H4 (cell line): ENCODE data around the gene CCDC73. TPM values are rescaled to one million over a fixed set of nuclear protein-coding genes. Genes with fewer than 3 reads are reported as not detected.
"Not testable (repeated sequence)": the region's sequence is repeated elsewhere in the genome, so short reads cannot be mapped to it uniquely, and the experiment has no call there.

Experiments used
- DNase-seq: peaks from one replicate; pipeline ENCODE4 v3.0.0-alpha.2; 2015; ENCODE audit warnings: low spot score
- total RNA-seq: library from RNA; depleted of rRNA; stranded (reverse); fragments of >200 nt; shearing (Covaris generic); gene quantifications from 2 replicates; pipeline ENCODE4 v1.2.3, GENCODE V29; 2014

CCDC73 gene
- total RNA-seq, 1 experiment from 2014 or later: not detected

DNA sequence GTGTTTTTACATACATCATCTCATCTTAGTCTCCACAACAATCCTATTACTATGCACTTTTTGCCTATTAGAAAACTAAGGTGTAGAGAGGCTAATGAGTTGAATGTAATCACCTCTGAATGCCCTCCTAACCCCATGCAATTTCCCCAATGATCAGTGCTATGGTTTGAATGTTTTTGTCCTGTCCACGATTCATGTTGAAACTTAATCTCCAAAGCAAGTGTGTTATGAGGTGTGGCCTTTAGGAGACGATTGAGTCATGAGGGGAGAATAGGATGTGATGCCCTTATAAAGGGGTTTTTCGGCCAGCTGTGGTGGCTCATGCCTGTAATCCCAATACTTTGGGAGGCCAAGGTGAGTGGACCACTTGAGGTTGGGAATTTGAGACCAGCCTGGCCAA is 2.0 kb upstream of the CCDC73 start:
- DNase-seq: no peak

DNA sequence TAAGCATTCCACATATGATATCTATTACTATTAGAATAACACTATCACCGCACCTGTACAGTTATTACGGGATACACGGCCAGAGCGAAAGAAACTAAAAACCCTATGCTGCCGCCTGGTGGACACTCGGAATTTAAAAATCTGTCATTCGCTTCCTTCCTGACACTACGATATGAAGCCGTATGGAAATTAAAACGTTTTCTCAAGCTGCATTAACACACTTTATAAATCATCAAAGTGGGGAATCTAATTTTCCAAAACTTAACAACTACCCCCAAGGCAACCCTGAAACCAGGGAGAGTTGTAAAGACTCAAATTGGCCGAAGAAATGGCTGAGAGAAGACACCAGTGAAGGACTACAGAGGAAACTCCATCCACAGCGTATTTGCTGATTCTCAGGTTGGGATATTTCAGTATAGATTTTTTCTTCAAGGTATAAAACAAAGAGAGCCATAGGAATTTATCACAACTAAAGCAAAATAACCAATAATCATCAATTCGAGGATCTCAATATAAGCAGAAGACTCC is 1.4 kb downstream of the CCDC73 start:
- no peak for DNase-seq

DNA sequence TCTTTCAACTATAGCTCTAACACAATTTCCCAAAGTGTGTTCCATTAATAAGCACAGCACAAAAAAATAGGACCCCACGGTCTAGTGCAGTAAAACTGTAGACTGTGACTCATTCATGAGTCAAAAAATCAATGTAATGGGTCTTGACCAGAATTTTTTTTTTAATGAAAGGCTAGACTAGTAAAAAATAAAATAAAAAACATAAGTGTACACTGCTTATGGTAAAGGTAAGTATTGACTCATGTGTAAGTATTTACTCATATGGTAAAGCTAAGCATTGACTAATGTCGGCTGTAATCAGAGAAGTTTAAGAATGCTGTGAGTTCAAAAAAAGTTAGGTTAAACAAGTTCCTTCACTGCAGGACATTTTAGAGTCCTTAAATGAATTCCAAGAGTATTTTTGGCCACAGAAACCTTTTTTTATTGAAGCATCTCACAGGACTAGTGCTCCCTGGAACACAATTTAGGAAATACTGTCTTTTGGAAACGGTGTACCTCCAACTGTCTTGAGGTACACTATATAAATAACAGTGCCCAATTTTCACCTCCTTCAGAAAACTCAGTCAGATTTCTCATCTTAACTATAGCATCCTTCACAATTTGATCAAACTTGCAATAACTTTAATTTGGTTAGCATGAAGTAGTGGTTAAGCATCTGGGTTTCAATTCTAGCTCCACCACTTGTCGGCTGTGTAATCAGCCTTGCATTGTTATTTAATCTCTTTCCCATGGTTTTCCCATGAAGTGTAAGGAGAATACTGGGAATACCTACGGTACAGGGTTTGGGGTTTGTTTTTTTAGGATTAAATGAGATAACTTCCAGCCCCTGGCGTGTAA is 2.1 kb downstream of the CCDC73 start:
- no peak for DNase-seq

DNA sequence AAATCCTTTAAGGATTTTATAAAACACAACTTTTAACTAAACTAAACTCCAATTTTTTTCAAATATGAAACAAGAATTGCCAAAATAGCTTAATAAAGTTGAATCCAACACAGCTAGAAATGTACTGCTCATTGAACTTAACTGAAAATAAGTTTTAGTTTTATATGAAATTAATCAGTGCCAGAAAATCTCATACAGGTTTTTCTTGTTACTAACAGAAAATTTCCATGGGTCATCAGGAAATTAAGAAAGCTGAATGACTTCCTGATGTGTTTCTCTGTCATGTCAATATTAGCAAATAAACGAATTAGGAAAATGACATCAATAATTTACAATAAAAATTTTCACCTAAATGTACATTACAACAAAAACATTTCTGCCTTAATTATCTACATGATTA is 3.5 kb downstream of the CCDC73 start:
- no peak for DNase-seq

DNA sequence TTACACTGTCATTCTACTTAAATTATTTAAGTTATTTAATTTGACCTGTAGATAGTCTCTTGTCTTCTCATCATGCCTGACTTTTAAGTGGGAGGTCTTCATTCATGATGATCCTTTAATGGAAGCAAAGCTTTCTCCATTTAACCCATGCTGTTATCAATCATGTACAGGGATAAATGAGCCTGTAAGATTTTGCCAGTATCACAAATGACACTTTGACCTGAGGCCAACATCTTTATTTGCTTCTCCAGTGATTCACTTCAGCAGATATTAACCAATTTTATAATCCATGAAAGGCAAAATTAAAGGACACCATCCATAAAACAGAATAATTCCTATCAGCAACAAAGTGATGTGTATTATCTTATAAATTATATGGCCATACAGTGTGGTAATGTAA is 7.7 kb downstream of the CCDC73 start:
- no peak for DNase-seq

DNA sequence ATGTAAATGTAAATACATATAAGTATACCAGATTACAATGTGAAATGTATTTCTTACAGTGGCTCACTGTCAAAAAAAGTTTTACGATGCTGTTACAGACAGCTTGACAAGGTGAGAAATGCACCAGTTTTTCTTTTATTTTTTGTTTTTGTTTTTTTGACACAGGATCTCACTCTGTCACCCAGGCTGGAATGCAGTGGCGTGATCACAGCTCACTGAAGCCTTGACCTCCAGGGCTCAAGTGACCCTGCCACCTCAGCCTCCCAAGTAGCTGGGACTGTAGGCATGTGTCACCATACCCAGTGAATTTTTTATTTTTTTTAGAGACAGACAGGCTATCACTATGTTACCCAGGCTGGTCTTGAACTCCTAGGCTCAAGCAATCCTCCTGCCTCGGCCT is 9.2 kb downstream of the CCDC73 start:
- DNase-seq: no peak

DNA sequence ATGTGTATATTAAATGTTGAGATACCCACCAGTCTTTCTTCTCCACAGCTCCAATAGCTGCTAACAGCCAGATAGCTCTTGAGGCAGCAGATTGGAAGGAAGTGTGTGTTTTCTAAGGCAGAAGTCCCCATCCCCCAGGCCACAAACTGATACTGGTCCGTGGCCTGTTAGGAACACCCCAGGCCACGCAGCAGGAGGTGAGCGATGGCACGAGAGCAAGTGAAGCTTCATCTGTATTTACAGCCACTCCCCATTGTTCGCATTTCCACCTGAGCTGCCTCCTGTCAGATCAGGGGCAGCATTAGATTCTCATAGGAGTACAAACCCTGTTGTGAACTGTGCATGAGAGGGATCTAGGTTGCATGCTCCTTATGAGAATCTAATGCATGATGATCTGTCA is 12.7 kb downstream of the CCDC73 start:
- DNase-seq: no peak

DNA sequence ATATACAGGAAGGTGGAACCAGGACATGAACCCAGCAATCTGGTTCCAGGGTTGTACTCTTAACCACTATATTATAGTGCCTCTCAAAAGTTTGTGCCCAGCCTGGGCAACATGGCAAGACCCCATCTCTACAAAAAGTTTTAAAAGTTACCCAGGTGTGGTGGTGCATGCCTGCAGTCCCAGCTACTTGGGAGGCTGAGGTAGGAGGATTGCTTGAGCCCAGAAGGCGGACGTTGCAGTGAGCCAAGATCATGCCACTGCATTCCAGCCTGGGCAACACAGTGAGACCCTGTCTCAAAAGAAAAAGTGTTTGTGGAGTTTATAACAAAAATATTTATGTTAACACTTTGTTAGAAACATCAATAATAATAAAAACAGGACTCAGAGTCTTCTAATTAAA is 13.6 kb downstream of the CCDC73 start:
- DNase-seq: not testable (repeated sequence)

DNA sequence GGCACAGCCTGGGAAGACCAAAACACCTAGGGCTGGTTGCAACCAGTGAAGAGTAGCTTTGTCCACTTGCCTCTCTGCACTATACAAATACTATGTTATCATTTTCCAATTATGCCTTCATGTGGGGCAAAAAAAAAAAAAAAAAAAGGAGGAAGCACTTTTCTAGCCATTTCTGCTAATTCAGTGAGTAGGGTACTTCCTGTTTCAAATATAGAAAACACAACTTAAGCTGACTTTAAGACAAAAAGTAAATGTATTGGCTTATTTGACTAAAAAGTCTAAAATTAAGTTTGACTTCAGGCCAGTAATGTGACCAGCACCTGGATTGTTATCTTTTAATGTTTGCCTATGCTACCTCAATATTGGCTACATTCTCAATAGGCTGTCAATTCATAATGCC is 15.3 kb downstream of the CCDC73 start:
- no peak for DNase-seq

DNA sequence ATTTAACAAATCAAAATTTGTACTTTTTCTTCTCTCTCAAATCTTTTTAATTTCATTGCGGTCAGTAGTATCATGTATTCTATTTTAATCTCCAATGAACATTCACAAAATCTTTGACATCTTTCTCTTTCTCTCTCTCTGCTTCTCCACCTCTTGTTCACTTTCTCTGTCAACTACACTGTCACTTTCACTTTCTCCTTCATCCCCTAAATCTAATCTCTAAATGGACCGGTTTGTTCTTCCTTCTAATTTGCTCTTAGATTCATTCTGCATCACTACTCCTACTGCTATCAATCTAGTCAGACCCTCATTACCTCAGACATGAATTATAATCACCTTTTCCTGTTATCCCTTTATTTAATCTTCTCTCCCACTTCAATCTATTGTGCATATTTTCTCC is 18.6 kb downstream of the CCDC73 start:
- no peak for DNase-seq

DNA sequence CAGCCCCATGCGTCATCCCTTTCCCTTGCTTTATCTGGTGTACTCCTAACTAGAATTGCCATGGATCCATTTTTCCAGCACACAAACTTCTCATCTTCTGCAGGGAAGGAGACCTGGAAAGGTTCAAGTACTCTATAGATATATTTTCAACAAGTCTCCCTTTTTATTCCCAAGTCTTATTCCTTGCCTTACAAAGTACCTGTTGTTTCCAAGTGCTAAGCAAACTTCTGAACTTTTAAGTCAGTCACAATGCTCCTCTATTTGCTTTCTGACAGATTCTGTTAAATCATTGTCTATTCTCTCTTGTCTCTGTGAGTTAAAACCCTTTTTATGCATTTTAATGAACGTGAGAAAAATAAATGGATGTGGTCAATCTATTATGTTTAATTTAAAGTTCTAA is 20.4 kb downstream of the CCDC73 start:
- DNase-seq: no peak

DNA sequence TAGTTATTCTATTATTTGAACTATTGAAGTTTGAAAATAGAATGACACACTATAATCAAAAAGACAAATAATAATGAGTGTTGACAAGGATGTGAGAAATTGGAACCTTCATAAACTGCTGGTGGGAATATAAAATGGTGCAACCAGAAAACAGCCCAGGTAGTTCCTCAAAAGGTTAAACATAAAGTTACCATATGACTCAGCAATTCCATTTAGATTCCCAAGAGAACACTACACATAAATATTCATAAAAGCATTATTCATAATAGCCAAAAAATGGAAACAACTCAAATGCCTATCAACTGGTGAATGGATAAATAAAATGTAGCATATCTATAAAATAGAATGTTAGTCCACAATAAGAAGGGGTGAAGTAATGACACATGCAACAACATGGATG is 21.7 kb downstream of the CCDC73 start:
- no peak for DNase-seq

DNA sequence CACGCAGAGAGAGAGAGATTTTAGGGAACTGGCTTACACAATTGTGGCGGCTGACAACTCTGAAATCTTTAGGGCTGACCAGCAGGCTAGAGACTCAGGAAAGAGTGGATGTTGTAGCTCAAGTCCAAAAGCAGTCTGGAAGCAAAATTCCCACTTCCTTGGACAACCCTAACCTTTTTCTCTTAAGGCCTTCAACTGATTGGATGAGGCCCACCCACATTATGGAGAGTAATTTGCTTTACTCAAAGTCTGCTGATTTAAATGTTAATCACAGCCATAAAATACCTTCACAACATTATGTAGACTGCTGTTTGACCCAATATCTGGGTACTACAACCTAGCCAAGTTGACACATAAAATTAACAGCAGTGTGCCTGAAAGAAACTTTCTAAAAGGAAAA is 32.7 kb downstream of the CCDC73 start:
- not testable (repeated sequence) for DNase-seq

DNA sequence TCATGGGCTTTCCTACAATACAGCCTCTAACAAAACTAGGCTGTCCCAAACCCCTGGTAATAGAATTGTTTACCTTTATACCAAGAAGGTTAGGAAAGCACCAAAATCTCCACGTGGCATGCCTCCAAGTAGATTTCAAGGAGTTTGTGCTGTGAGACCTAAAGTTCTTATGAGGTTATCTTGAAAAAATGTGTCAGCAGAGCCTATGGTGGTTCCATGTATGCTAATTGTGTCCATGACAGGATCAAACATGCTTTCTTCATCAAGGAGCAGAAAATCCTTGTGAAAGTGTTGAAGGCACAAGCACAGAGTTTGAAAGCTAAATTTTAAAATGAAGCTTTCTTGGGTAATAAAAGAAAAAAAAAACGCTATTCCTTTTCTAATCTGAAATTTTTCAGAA is 36.2 kb downstream of the CCDC73 start:
- DNase-seq: no peak

DNA sequence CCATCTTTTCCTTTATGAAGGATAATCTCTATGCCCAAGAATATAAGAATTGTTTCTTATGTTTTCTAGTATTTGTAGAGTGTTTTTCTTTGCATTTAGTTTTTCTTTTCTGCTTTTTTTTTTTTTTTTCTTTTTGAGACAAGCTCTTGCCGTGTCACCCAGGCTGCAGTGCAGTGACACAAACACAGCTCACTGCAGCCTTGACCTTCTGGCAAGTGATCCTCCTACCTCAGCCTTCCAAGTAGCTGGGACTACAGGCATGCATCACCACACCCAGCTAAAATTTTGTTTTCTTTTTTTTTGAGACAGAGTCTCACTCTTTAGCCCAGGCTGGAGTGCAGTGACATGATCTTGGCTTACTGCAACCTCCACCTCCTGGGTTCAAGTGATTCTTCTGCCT is 41.3 kb downstream of the CCDC73 start:
- not testable (repeated sequence) for DNase-seq

DNA sequence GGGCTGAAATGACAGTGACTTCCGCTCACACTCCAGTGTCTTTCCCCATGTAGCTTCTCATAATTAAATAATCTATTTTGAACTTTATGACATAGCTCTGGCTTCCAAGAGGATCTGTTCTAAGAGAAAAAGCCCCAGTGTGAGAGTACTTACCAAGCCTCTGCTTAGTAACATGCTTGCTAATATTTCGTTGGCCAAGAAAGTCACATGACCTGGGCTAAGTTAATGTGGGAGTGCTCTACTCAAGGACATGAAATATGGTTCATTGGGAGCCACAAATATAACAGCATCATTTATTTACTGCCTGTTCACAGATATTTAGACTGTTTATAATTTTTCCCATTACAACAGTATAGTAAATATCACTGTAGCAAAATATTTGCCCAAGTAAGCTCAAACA is 42.5 kb downstream of the CCDC73 start:
- no peak for DNase-seq

DNA sequence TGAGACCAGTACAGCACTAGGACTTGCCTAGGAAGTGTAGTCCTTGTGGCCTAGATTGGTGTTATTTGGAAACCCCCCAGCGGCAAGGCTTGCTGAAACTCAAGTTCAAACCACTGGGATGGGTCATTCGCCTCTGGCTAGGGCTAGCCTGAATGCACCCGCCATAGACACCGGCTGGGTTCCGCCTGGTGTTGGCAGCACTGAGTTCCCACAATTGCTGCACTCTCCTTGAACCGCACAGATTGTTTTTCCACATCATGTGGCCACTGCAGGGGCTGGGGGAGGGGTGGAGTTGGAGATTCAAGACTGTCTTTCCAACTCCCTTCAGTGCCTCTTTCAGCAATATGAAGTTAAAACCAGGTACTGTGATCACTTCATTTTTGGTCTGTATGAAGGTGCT is 43.1 kb downstream of the CCDC73 start:
- no peak for DNase-seq

DNA sequence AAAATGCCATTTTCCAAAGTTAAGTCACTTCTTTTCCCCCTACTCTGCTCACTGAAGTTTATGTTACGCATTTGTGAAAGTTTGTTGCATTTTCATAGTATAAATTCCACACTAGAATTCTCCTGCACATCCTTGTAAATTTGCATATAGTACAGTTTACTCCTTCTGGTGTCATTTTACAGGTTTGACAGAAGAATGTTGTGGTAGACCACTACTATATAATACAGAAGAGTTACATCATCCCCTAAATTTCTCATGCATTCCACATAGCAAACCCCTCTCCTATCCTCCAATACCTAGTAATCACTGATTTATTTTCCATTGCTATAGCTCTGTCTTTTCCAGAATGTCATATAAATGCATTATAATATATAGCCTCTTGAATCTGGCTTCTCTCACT is 64.5 kb downstream of the CCDC73 start:
- no peak for DNase-seq

DNA sequence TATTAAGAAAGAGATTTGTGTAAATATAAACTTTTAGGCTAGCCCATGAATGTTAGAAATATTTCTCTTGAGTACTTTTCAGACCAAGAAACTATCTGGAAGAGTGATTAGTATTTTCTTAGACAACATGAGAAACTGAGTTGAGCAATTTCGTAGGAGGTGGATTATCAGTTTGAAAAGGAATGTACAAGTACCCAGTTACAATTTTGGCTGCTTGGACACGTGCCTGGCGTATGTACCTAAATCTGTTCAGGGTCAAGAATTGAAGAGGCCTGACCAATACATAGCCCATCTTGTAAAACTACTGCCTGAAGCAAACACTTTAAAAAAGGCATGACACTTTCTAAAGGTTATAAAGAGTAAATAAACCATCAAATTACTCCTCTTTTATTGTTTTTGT is 71.1 kb downstream of the CCDC73 start:
- no peak for DNase-seq

DNA sequence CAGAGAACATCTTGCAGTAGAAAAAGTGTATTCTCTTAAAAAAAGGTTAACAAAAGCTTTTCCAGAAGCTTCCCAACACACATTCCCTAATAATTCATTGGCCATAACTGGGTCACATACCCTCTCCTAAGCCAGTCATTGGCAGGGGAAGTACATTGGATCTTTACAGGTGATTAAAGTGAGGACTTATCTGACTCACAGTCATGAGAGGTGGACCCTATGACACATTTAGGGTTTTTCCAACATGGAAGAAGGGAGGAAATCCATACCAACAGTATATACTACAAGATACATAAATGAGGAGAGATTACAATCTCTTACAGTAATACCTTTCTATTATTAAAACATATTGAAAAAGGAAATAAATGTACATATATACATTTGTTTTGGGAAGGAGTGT is 72.2 kb downstream of the CCDC73 start:
- DNase-seq: no peak

DNA sequence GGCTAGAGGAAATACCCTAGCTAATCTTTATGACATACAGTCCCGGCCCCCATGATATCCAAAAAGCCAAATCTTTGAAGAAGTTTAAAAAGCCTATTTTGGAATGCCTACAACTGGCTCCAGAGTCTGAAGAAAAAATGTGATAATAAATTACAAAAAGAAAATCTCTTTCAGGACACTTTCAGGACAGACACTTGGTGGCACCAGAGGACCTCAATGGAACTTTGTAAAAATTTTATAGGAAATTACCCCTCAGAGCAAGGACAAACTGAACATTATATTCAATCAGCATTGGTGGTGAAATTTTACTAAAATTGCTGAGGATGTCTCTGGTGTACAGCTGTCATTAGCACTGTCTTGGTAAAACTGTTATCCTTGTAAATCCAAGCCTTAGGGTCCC is 81.0 kb downstream of the CCDC73 start:
- no peak for DNase-seq

DNA sequence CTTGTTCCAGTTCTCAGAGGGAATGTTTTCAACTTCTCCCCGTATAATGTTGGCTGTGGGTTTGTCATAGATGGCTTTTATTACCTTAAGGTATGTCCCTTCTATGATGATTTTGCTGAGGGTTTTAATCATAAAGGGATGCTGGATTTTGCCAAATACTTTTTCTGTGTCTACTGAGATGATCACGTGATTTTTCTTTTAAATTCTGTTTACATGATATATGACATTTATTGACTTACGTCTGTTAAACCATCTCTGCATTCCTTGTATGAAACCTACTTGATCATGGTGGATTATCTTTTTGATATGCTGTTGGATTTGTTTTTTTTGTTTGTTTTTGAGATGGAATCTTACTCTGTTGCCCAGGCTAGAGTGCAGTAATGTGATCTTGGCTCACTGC is 85.5 kb downstream of the CCDC73 start:
- DNase-seq: not testable (repeated sequence)

DNA sequence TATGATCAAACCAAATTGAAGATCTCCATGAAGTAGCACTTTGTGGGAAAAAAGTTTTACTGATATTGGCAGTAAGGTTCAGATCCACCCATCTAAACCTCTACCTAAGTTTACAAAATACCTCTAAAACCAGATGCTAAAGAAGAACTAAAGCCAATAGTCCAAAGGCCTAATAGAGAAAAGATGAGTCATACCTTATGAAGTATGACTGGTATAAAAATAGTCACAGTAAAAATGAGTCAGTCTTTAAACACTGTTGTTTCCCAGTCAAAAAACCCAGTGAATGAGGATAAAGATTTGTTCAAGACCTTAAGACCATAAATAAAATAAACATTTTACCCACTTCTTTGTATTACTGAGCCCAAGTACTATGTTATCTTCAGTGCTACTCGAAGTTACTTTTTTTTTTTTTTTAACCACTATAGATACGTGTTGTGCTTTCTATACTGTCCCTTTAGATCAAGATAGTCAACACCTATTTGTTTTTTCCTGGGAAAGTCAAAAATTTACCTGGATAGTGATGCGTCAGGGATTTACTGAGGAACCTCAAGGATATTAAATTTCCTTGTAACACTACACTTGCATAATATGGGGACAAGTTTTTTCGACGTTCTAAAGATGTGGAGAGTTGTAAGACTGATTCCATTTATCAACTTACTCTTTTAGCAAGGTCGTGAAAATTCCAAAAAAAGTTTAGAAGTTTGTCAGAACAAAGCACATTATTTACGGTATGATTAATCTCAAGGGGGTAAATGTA is 87.3 kb downstream of the CCDC73 start:
- peak; percentile 89 for DNase-seq
